Activated CD8-positive, alpha-beta T cell treated with anti-CD3 and anti-CD28 coated beads for 36 hours (primary cell): ENCODE measurements around the gene PTGS1. TPM values are rescaled to one million over a fixed set of nuclear protein-coding genes. Genes with fewer than 3 reads are reported as not detected.
"Not testable (repeated sequence)": the region's sequence is repeated elsewhere in the genome, so short reads cannot be mapped to it uniquely, and the experiment has no call there.

Source experiments
- ATAC-seq: fragments of 200-7000 bp; cut with Tn5 transposase; one replicate; pipeline ENCODE4 v1.10.0; 2021; ENCODE audit warnings: mild to moderate bottlenecking, moderate library complexity
- CTCF ChIA-PET: fragments of 350-600 bp; sonication (Branson Sonifier 250); formaldehyde crosslinking; loops from one replicate; lab custom pipeline; 2021; ENCODE audit warnings: antibody characterized with exemption; lab: Charles Lee
- POLR2A ChIA-PET: fragments of 350-600 bp; sonication (Branson Sonifier 250); formaldehyde crosslinking; loops from one replicate; lab custom pipeline; 2021; ENCODE audit warnings: antibody characterized with exemption; lab: Charles Lee
- DNase-seq: peaks from one replicate; pipeline ENCODE4 v3.0.0-alpha.2; 2020
- H3K27ac Mint-ChIP-seq: one replicate; pipeline ENCODE4 v1.8.0; 2021; ENCODE audit warnings: mild to moderate bottlenecking, mixed read lengths
- H3K27me3 Mint-ChIP-seq: one replicate; pipeline ENCODE4 v1.8.0; 2021; ENCODE audit warnings: mixed read lengths
- H3K36me3 Mint-ChIP-seq: one replicate; pipeline ENCODE4 v1.8.0; 2021; ENCODE audit warnings: low read depth, mixed read lengths
- H3K4me1 Mint-ChIP-seq: one replicate; pipeline ENCODE4 v1.8.0; 2021; ENCODE audit warnings: low read depth, mixed read lengths
- H3K4me3 Mint-ChIP-seq: one replicate; pipeline ENCODE4 v1.8.0; 2021; ENCODE audit warnings: mild to moderate bottlenecking, moderate library complexity, mixed read lengths
- H3K9me3 Mint-ChIP-seq: one replicate; pipeline ENCODE4 v1.8.0; 2021; ENCODE audit warnings: mixed read lengths
- intact Hi-C: fragments of 100-400 bp; cut with micrococcal nuclease; formaldehyde crosslinking; loops from one replicate; pipeline ENCODE4 v1.10.0; 2022
- total RNA-seq, 2 experiments: library from RNA; stranded (reverse); gene quantifications; one replicate each; pipeline ENCODE4 v1.2.3, GENCODE V29; 2021
- TF ChIP-seq, protein P1 (sequence below): fragments of 200-600 bp; IDR thresholded peaks from one replicate; pipeline ENCODE4 v1.8.0; 2022; ENCODE audit warnings: antibody characterized with exemption, mild to moderate bottlenecking

Gene PTGS1
- total RNA-seq, 2 experiments from 2014 or later: 0.23 TPM; not detected in 1

DNA sequence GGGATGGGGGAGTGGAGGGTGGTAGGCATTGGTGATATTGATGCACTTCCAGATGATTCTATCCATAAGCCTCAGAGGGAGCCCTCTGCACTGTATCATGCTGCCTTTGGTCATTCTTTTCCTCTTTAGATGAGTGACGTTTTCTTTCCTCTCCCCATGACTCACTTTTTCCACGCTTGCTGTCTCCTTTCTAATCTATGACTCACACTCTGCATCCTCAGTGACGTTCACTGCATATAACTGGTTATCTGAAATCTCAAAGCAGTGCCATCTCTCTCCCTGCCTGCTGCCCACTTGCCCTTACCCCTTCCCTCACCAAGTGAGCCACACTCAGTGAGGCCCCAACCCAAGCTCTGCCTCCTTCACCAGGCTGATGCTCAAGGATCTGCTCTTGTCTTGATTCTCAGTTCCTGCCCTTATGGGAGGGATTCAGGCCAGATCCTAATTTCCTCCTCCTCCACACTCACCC, 31.6 kb downstream of the PTGS1 start:
- H3K27ac Mint-ChIP-seq: peak overlapping the region; percentile 68
- intact Hi-C loops: no loop called here
- H3K4me3 Mint-ChIP-seq: peak overlapping the region; percentile 48
- peaks cover 17% of the 10 kb centered on the region for H3K4me1 Mint-ChIP-seq
- peak; percentile 84 for DNase-seq
- TF ChIP-seq, protein P1, sequence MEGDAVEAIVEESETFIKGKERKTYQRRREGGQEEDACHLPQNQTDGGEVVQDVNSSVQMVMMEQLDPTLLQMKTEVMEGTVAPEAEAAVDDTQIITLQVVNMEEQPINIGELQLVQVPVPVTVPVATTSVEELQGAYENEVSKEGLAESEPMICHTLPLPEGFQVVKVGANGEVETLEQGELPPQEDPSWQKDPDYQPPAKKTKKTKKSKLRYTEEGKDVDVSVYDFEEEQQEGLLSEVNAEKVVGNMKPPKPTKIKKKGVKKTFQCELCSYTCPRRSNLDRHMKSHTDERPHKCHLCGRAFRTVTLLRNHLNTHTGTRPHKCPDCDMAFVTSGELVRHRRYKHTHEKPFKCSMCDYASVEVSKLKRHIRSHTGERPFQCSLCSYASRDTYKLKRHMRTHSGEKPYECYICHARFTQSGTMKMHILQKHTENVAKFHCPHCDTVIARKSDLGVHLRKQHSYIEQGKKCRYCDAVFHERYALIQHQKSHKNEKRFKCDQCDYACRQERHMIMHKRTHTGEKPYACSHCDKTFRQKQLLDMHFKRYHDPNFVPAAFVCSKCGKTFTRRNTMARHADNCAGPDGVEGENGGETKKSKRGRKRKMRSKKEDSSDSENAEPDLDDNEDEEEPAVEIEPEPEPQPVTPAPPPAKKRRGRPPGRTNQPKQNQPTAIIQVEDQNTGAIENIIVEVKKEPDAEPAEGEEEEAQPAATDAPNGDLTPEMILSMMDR: no peak
- peaks cover 14% of the 10 kb centered on the region for H3K9me3 Mint-ChIP-seq
- peaks cover 23% of the 10 kb centered on the region for H3K27me3 Mint-ChIP-seq
- POLR2A ChIA-PET: no interaction called here
- CTCF ChIA-PET: no interaction called here
- peak; percentile 94 for ATAC-seq
- H3K36me3 Mint-ChIP-seq: no peaks in the 10 kb centered on the region

DNA sequence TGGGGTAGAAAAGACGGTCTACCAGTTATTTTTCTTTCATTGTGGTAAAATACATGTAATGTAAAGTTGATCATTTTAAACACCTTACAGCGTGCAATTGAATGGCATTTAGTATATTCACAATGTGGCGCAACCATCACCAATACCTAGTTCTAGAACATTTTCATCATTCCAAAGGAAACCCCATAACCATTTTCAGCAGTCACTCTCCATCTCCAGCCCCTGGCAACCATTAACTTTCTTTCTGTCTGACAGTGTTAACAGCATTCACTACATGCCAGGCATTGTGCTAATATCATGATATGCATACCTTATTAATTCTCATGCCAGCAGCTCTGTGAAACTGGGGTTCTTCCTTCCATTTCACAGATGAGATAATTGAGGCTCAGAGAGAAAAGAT, 32.0 kb downstream of the PTGS1 start:
- POLR2A ChIA-PET: no interaction called here
- CTCF ChIA-PET: no interaction called here
- peaks cover 17% of the 10 kb centered on the region for H3K4me1 Mint-ChIP-seq
- TF ChIP-seq, protein P1: no peak
- peak overlapping the region; percentile 68 for H3K27ac Mint-ChIP-seq
- H3K4me3 Mint-ChIP-seq: no peak overlapping the region
- H3K9me3 Mint-ChIP-seq: peaks cover 14% of the 10 kb centered on the region
- DNase-seq (no peak), ATAC-seq (no peak)
- H3K27me3 Mint-ChIP-seq: peaks cover 23% of the 10 kb centered on the region
- intact Hi-C loops: no loop called here
- no peaks in the 10 kb centered on the region for H3K36me3 Mint-ChIP-seq

DNA sequence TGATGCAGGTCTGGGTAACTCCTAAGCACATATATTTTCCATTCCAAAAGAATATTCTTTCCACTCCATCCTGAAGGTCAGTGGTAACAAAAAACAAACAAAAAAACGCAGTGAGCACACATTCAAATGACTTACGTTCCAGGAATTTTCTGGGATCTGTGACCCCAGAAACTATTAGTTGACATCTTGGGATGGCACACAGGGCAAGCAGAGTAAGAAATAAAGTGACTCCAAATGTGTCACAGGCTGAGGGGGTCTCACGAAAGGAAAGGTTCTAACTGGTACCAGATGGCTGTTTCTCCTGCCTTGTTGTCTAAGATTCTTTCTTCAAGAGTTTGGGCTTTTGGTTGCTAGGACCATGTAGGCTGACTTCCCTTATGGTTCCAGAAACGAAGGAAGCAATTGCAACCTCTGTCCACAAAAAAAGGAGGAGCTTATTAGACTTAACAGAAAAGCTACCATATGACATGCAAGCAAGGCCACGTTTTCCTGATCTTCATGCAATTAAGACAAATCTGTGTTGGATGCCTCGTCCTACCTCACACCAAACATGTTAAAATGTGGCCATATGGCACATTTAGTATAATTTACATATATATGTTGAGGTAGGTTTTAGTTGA, 32.7 kb downstream of the PTGS1 start:
- no peak overlapping the region for H3K4me3 Mint-ChIP-seq
- ChIA-PET CTCF (no interaction called here), POLR2A (no interaction called here)
- peaks cover 14% of the 10 kb centered on the region for H3K9me3 Mint-ChIP-seq
- intact Hi-C loops: no loop called here
- DNase-seq: no peak
- TF ChIP-seq, protein P1: no peak
- ATAC-seq: no peak
- H3K27me3 Mint-ChIP-seq: peaks cover 25% of the 10 kb centered on the region
- H3K27ac Mint-ChIP-seq: no peak overlapping the region
- no peaks in the 10 kb centered on the region for H3K36me3 Mint-ChIP-seq
- H3K4me1 Mint-ChIP-seq: peaks cover 17% of the 10 kb centered on the region

DNA sequence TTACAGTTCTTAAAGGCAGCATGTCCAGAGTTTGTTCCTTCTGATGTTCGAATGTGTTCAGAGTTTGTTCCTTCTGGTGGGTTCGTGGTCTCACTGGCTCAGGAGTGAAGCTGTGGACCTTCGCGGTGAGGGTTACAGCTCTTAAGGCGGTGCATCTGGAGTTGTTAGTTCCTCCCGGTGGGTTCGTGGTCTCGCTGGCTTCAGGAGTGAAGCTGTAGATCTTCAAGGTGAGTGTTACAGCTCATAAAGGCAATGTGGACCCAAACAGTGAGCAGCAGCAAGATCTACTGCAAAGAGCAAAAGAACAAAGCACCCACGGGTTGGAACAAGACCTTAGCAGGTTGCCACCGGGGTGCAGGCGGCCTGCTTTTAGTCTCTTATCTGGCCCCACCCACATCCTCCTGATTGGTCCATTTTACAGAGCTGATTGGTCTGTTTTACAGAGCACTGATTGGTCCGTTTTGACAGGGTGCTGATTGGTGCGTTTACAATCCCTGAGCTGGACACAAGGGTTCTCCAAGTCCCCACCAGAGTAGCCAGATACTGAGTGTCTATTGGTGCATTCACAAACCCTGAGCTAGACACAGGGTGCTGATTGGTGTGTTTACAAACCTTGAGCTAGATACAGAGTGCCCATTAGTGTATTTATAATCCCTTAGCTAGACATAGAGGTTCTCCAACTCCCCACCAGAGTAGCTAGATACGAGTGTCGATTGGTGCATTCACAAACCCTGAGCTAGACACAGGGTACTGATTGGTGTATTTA, 34.7 kb downstream of the PTGS1 start:
- Mint-ChIP-seq H3K4me1 (peaks cover 17% of the 10 kb centered on the region), H3K27me3 (peaks cover 19% of the 10 kb centered on the region), H3K4me3 (peak overlapping the region; percentile 18)
- DNase-seq, H3K27ac Mint-ChIP-seq, H3K9me3 Mint-ChIP-seq, ATAC-seq, intact Hi-C loops, H3K36me3 Mint-ChIP-seq: not testable (repeated sequence)
- POLR2A ChIA-PET: interaction anchor here (0.6 to 0.9 kb wide), 2 partner anchors 227 to 292 kb away, joined by 3 read pairs; no protein-coding TSS in a partner anchor
- CTCF ChIA-PET: interaction anchor here (0.8 kb wide), 1 partner anchor 310 kb away, joined by 3 read pairs; no protein-coding TSS in a partner anchor

DNA sequence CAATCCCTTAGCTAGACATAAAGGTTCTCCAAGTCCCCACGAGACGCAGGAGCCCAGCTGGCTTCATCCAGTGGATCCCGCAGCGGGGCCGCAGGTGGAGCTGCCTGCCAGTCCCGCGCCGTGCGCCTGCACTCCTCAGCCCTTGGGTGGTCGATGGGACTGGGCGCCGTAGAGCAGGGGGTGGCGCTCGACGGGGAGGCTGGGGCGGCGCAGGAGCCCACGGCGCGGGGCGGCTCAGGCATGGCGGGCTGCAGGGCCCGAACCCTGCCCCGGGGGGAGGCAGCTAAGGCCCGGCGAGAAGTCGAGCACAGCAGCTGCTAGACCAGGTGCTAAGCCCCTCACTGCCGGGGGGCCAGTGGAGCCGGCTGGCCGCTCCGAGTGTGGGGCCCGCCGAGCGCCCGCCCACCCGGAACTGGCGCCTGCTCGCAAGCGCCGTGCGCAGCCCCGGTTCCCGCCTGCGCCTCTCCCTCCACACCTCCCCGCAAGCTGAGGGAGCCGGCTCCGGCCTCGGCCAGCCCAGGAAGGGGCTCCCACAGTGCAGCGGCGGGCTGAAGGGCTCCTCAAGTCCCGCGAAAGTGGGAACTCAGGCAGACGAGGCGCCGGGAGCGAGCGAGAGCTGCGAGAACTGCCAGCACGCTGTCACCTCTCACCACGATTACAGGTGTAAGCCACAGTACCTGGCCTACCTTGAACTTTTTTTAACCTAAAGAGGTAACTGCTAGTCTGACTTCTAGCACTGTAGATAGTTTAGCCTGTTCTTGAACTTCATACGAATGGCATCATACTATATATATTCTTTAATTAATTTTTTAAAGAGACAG, 35.5 kb downstream of the PTGS1 start:
- H3K4me3 Mint-ChIP-seq: peak overlapping the region; percentile 18
- TF ChIP-seq, protein P1: no peak
- ChIA-PET POLR2A (interaction anchor here (0.6 to 0.9 kb wide), 3 partner anchors 226 to 916 kb away, joined by 3 read pairs; no protein-coding TSS in a partner anchor), CTCF (no interaction called here)
- peaks cover 4% of the 10 kb centered on the region for H3K9me3 Mint-ChIP-seq
- intact Hi-C loops: no loop called here
- H3K27me3 Mint-ChIP-seq: peaks cover 17% of the 10 kb centered on the region
- peaks cover 13% of the 10 kb centered on the region for H3K4me1 Mint-ChIP-seq
- no peak overlapping the region for H3K27ac Mint-ChIP-seq
- H3K36me3 Mint-ChIP-seq: no peaks in the 10 kb centered on the region
- DNase-seq: no peak
- ATAC-seq: no peak

DNA sequence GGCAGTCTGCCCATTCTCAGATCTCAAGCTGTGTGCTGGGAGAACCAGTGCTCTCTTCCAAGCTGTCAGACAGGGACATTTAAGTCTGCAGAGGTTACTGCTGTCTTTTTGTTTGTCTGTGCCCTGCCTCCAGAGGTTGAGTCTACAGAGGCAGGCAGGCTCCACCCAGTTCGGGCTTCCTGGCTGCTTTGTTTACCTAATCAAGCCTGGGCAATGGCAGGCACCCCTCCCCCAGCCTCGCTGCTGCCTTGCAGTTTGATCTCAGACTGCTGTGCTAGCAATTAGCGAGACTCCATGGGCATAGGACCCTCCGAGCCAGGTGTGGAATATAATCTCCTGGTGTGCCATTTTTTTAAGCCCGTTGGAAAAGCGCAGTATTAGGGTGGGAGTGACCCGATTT, 43.3 kb downstream of the PTGS1 start:
- POLR2A ChIA-PET, H3K4me3 Mint-ChIP-seq, ATAC-seq, H3K4me1 Mint-ChIP-seq, H3K27ac Mint-ChIP-seq, intact Hi-C loops, DNase-seq, CTCF ChIA-PET, H3K36me3 Mint-ChIP-seq, H3K9me3 Mint-ChIP-seq: not testable (repeated sequence)
- H3K27me3 Mint-ChIP-seq: peaks cover 19% of the 10 kb centered on the region
